ENCODE results near the gene PTN.
"Not testable (repeated sequence)": the region's sequence is repeated elsewhere in the genome, so short reads cannot be mapped to it uniquely, and the experiment has no call there.

Gene PTN

GRCh38 chr7:137206770-137207169, 136.8 kb downstream of the PTN start:
- in situ Hi-C loops (cut with MboI; ENCODE audit: low sequenced_read_pairs, unreplicated experiment): no loop called here
- TF ChIP-seq CTCF (IDR thresholded peaks at IDR 0.05; ENCODE audit: borderline replicate concordance, control extremely low read depth, extremely low read depth, insufficient read depth, missing control alignments): no peak
- DNase-seq (ENCODE audit: low spot score): no peak

GRCh38 chr7:137204246-137204645, 139.3 kb downstream of the PTN start:
- in situ Hi-C loops (cut with MboI; ENCODE audit: low sequenced_read_pairs, unreplicated experiment): no loop called here
- no peak for DNase-seq (ENCODE audit: low spot score)
- no peak for TF ChIP-seq CTCF (IDR thresholded peaks at IDR 0.05; ENCODE audit: borderline replicate concordance, control extremely low read depth, extremely low read depth, insufficient read depth, missing control alignments)

- DNase-seq (ENCODE audit: low spot score): no peak
- in situ Hi-C loops (cut with MboI; ENCODE audit: low sequenced_read_pairs, unreplicated experiment): no loop called here
- TF ChIP-seq CTCF (IDR thresholded peaks at IDR 0.05; ENCODE audit: borderline replicate concordance, control extremely low read depth, extremely low read depth, insufficient read depth, missing control alignments): no peak
These were observed 140.2 kb downstream of the PTN start for GRCh38 chr7:137203351-137203750.

- no peak for TF ChIP-seq CTCF (IDR thresholded peaks at IDR 0.05; ENCODE audit: borderline replicate concordance, control extremely low read depth, extremely low read depth, insufficient read depth, missing control alignments)
- in situ Hi-C loops (cut with MboI; ENCODE audit: low sequenced_read_pairs, unreplicated experiment): no loop called here
These were observed 146.9 kb downstream of the PTN start for GRCh38 chr7:137196648-137197047.

GRCh38 chr7:137195996-137196395, 147.5 kb downstream of the PTN start:
- no peak for DNase-seq (ENCODE audit: low spot score)
- TF ChIP-seq CTCF (IDR thresholded peaks at IDR 0.05; ENCODE audit: borderline replicate concordance, control extremely low read depth, extremely low read depth, insufficient read depth, missing control alignments): no peak
- in situ Hi-C loops (cut with MboI; ENCODE audit: low sequenced_read_pairs, unreplicated experiment): no loop called here

More at GRCh38 chr7:137196648-137197047, 146.9 kb downstream of the PTN start:
- DNase-seq (ENCODE audit: low spot score): no peak

GRCh38 chr7:137181619-137182018, 161.9 kb downstream of the PTN start:
- DNase-seq (ENCODE audit: low spot score); in situ Hi-C loops (cut with MboI; ENCODE audit: low sequenced_read_pairs, unreplicated experiment): not testable (repeated sequence)

Measured in GM13976 (cell line).